Liver (tissue), 3 donors: Measurements from ENCODE around the gene IFI16.

Source experiments
- CTCF ChIP-seq: fragments of 150-350 bp; IDR thresholded peaks from 2 replicates; pipeline ENCODE4 v1.5.1; 2017; ENCODE audit warnings: improper control_type of control experiment, low read depth, low read length; ENCODE audit not compliant: missing input control
- EGR1 ChIP-seq, 2 donors: IDR thresholded peaks; 2 replicates each; pipeline ENCODE4 v1.6.1; 2016 to 2018; ENCODE audit warnings: antibody characterized with exemption in 2 of 2, low read depth in 2 of 2
- FOXA2 ChIP-seq: IDR thresholded peaks from 2 replicates; pipeline ENCODE4 v1.6.1; 2016; ENCODE audit warnings: antibody characterized with exemption
- HNF4A ChIP-seq, 2 donors: conservative IDR thresholded peaks; 2 replicates each; pipeline ENCODE4 v1.6.1; 2016; ENCODE audit warnings: antibody characterized with exemption in 2 of 2, mild to moderate bottlenecking in 2 of 2
- JUND ChIP-seq, 2 donors: IDR thresholded peaks; 2 replicates each; pipeline ENCODE4 v1.6.1; 2016; ENCODE audit warnings: antibody characterized with exemption in 2 of 2
- RAD21 ChIP-seq, 2 donors: IDR thresholded peaks; 2 replicates each; pipeline ENCODE4 v1.6.1; 2016; ENCODE audit warnings: antibody characterized with exemption in 2 of 2, mild to moderate bottlenecking in 2 of 2
- REST ChIP-seq: IDR thresholded peaks from 2 replicates; pipeline ENCODE4 v1.6.1; 2016; ENCODE audit warnings: antibody characterized with exemption, mild to moderate bottlenecking
- TAF1 ChIP-seq: conservative IDR thresholded peaks from 2 replicates; pipeline ENCODE4 v1.6.1; 2016; ENCODE audit warnings: antibody characterized with exemption, mild to moderate bottlenecking
- ZBTB33 ChIP-seq: IDR thresholded peaks from 2 replicates; pipeline ENCODE4 v1.6.1; 2016; ENCODE audit warnings: antibody characterized with exemption
- TF ChIP-seq, protein P1 (sequence below): IDR thresholded peaks from 2 replicates; pipeline ENCODE4 v1.6.1; 2016; ENCODE audit warnings: antibody characterized with exemption
- TF ChIP-seq, protein P2 (sequence below): IDR thresholded peaks from 2 replicates; pipeline ENCODE4 v1.6.1; 2016; ENCODE audit warnings: antibody characterized with exemption
- donor health status: healthy.
- donor health status: healthy.

DNA sequence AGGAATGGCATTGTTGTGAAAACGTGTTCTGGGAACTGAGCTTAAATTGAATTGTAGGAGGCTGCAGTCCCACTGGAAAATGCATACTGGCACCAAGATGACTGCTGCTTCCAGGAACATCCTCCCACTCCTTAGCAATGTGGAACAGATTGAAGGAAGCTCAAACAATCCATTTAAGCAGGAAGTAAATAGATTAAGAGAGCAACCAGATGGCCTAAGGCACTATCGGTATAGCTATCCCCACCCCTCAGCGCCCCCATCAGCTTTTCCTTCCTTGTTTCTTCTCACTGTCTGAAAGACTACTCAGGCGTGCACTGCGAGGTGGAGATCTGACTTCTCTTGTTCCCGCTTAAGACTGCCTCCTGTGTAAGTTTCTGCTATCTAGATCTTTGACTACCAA, 4.0 kb upstream of the IFI16 start:
- TF ChIP-seq CTCF: no peak
- no peak for TF ChIP-seq RAD21 (IDR thresholded peaks at IDR 0.05)
- TF ChIP-seq REST: no peak
- TF ChIP-seq HNF4A (conservative IDR thresholded peaks at IDR 0.05): no peak
- TF ChIP-seq, protein P1, sequence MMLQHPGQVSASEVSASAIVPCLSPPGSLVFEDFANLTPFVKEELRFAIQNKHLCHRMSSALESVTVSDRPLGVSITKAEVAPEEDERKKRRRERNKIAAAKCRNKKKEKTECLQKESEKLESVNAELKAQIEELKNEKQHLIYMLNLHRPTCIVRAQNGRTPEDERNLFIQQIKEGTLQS: no peak
- TF ChIP-seq TAF1: no peak
- no peak for TF ChIP-seq EGR1 (IDR thresholded peaks at IDR 0.05; ENCODE audit: low read depth in 2 of 2)
- no peak for TF ChIP-seq JUND (IDR thresholded peaks at IDR 0.05)
- TF ChIP-seq, protein P2, sequence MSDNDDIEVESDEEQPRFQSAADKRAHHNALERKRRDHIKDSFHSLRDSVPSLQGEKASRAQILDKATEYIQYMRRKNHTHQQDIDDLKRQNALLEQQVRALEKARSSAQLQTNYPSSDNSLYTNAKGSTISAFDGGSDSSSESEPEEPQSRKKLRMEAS: no peak
- no peak for TF ChIP-seq FOXA2
- no peak for TF ChIP-seq ZBTB33
